ENCODE results near the gene PIR.

GRCh38 chrX:15418707-15419181 lies 74.4 kb downstream of the PIR start:
- TF ChIP-seq POLR2A (IDR thresholded peaks at IDR 0.05) (no peak), CTCF (IDR thresholded peaks at IDR 0.05) (no peak)

Data from gastroesophageal sphincter (tissue), 3 donors.